Kidney epithelial cell (primary cell): ENCODE measurements around the gene FMN2. TPM values are rescaled to one million over a fixed set of nuclear protein-coding genes. Genes with fewer than 3 reads are reported as not detected.

Experiments
- DNase-seq: peaks from one replicate; pipeline ENCODE4 v3.0.0-alpha.2; 2010; ENCODE audit warnings: low read depth
- H3K27me3 ChIP-seq: 2 replicates; pipeline ENCODE4 v1.6.0; 2011; ENCODE audit warnings: low read length; ENCODE audit not compliant: control insufficient read depth, insufficient read depth
- H3K36me3 ChIP-seq: 2 replicates; pipeline ENCODE4 v1.5.1; 2011; ENCODE audit warnings: low read length; ENCODE audit not compliant: control insufficient read depth, insufficient read depth
- H3K4me3 ChIP-seq: 2 replicates; pipeline ENCODE4 v1.5.1; 2011; ENCODE audit warnings: low read depth, mild to moderate bottlenecking, control low read depth, low read length
- total RNA-seq: library from RNA; depleted of rRNA; stranded (reverse); fragments of >200 nt; gene quantifications from 2 replicates; pipeline ENCODE4 v1.2.3, GENCODE V29; 2015
- TF ChIP-seq, protein P1 (sequence below): IDR thresholded peaks from 2 replicates; pipeline ENCODE4 v1.5.1; 2011; ENCODE audit warnings: mild to moderate bottlenecking, moderate library complexity, low read length, control low read depth, inconsistent platforms; ENCODE audit not compliant: insufficient read depth, poor library complexity, severe bottlenecking

FMN2 gene
- total RNA-seq, result 0.33 and 1.6 TPM in 2 replicates

GRCh38 chr1:240091614-240092300 is at the start of gene FMN2:
FMN2 (plus strand) TSS chr1:240091883; CDS start chr1:240092110, 227 bp downstream.
- DNase-seq, result no peak
- peaks cover 2% of the 10 kb centered on the region for H3K27me3 ChIP-seq
- H3K4me3 ChIP-seq, result peak within 1 kb of the TSS; percentile 58
- no peaks in the 10 kb centered on the region for H3K36me3 ChIP-seq
- TF ChIP-seq, protein P1, sequence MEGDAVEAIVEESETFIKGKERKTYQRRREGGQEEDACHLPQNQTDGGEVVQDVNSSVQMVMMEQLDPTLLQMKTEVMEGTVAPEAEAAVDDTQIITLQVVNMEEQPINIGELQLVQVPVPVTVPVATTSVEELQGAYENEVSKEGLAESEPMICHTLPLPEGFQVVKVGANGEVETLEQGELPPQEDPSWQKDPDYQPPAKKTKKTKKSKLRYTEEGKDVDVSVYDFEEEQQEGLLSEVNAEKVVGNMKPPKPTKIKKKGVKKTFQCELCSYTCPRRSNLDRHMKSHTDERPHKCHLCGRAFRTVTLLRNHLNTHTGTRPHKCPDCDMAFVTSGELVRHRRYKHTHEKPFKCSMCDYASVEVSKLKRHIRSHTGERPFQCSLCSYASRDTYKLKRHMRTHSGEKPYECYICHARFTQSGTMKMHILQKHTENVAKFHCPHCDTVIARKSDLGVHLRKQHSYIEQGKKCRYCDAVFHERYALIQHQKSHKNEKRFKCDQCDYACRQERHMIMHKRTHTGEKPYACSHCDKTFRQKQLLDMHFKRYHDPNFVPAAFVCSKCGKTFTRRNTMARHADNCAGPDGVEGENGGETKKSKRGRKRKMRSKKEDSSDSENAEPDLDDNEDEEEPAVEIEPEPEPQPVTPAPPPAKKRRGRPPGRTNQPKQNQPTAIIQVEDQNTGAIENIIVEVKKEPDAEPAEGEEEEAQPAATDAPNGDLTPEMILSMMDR, result no peak

DNA sequence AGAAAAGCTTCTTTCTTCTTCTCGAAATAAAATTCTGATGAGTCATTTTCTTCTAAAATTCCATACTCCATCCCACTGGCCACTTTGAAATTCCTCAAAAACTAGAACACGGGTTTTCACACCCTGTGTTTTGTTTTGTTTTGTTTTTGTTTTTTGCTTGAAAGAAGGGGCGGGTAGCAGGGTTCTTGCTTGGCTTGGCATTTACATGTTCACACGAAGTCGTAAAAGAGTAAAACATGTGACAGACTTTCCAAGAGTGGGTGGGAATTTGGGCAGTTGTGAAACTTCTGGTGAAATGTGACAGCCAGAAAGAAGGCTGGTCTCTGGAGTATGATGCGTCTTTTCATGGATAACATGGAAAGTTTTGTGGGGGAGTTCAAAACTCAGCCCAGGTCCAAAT is 47.1 kb upstream of the FMN2 start:
- H3K36me3 ChIP-seq, result no peaks in the 10 kb centered on the region
- H3K27me3 ChIP-seq, result no peaks in the 10 kb centered on the region
- TF ChIP-seq, protein P1, result no peak
- no peak overlapping the region for H3K4me3 ChIP-seq
- DNase-seq, result no peak

- TF ChIP-seq, protein P1, result no peak
- Histone ChIP-seq H3K27me3 (no peaks in the 10 kb centered on the region), H3K4me3 (no peak overlapping the region), H3K36me3 (no peaks in the 10 kb centered on the region)
- no peak for DNase-seq
These were observed 45.7 kb upstream of the FMN2 start for GRCh38 chr1:240046000-240046399.

DNA sequence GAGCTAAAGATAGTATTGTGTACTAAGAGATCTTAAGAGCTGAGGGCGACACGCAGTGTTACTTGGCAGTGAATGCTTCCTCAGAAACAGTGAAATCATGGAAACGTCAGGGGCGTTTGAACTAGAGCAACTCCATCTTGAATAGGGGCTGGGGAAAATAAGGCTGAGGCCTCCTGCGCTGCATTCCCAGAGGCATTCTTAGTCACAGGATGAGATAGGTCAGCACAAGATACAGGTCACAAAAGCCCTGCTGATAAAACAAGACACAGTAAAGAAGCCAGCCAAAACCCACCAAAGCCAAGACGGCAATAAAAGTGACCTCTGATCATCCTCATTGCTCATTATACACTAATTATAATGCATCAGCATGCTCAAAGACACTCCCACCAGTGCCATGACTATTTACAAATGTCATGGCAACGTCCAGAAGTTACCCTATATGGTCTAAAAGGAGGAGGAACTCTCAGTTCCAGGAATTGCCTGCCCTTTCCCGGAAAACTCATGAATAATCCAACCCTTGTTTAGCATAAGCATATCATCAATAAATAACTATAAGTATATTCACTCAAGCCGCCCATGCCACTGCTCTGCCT is 37.5 kb upstream of the FMN2 start:
- TF ChIP-seq, protein P1, result no peak
- no peaks in the 10 kb centered on the region for H3K27me3 ChIP-seq
- no peak for DNase-seq

GRCh38 chr1:240055936-240056335 is 35.7 kb upstream of the FMN2 start:
- TF ChIP-seq, protein P1, result no peak
- Histone ChIP-seq H3K27me3 (no peaks in the 10 kb centered on the region), H3K36me3 (no peaks in the 10 kb centered on the region), H3K4me3 (no peak overlapping the region)
- no peak for DNase-seq

More for the DNA sequence above, 37.5 kb upstream of the FMN2 start:
- no peaks in the 10 kb centered on the region for H3K36me3 ChIP-seq
- no peak overlapping the region for H3K4me3 ChIP-seq
